ENCODE results near the gene GALP. TPM values are rescaled to one million over a fixed set of nuclear protein-coding genes. Genes with fewer than 3 reads are reported as not detected.
A peak's percentile ranks its signal among the peaks of the same experiment; 100 is the strongest.

GALP gene
- total and polyA plus RNA-seq, 5 donors = not detected

- intact Hi-C loops (cut with DNase I) = loop anchor here in 1 of 4 donors (2.0 kb wide), 1 partner anchor 19 kb away; the partner anchor contains the start of gene ZNF787
- peak overlapping the region; percentile 59 for H3K27ac ChIP-seq (ENCODE audit: low read length)
- DNase-seq = no peak
- no peaks in the 10 kb centered on the region for H3K9me3 ChIP-seq (ENCODE audit: control insufficient read depth, low read length)
- H3K4me1 ChIP-seq (ENCODE audit: control insufficient read depth, insufficient read depth, low read length) = peaks cover 3% of the 10 kb centered on the region
- WGBS = 24% methylated on average over 22 of the region's 22 CpGs
- ATAC-seq = no peak
- H3K27me3 ChIP-seq (ENCODE audit: control insufficient read depth, insufficient read depth) = no peaks in the 10 kb centered on the region
- peak overlapping the region; percentile 56 for H3K4me3 ChIP-seq (ENCODE audit: low read length)
Measured at GRCh38 chr19:56139847-56140582, 35.8 kb upstream of the GALP start.

GRCh38 chr19:56140583-56141416 is 35.0 kb upstream of the GALP start, which contains the start of gene ZNF444:
ZNF444 (plus strand) TSS chr19:56141287; CDS start chr19:56146912, 5,625 bp downstream.
- DNase-seq = peak; percentile 98 to 99 (median 99)
- intact Hi-C loops (cut with DNase I) = loop anchor here in 1 of 4 donors (2.0 kb wide), 1 partner anchor 20 kb away; the partner anchor contains the start of gene ZNF787
- Histone ChIP-seq H3K4me1 (ENCODE audit: control insufficient read depth, insufficient read depth, low read length) (peaks cover 3% of the 10 kb centered on the region), H3K4me3 (ENCODE audit: low read length) (peak within 1 kb of the TSS; percentile 56), H3K9me3 (ENCODE audit: control insufficient read depth, low read length) (no peaks in the 10 kb centered on the region), H3K27ac (ENCODE audit: low read length) (peak within 1 kb of the TSS; percentile 59), H3K27me3 (ENCODE audit: control insufficient read depth, insufficient read depth) (no peaks in the 10 kb centered on the region)
- under 1% methylated on average over 56 of the region's 56 CpGs for WGBS
- peak; percentile 95 for ATAC-seq

DNA sequence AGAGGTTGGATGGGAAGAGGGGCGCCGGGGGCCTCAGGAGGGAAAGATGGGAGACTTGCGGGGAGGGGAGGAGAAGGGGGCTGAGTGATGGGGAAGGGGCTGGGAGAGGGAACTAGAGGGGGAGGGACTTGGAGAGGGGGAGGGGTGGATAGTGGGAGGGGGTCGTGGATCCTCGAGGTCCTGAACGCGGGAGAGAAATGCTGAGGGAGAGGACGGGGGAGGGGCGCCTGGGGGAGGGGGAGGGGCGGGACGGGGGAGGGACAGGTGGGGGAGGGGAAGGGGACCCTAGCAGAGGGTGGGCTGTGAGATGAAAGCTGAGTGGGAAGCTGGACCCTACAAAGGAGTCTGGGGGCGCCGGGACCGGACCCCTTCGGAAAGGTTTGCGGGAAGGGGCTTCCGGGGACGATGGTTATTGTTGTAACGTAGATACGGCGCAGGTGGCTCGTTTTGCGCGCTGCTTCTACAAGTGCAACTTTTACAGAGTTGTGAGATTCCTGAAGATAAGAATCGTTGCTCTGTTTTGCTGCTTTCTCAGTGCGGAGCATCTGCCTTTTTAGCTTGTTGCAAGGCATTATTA is 34.3 kb upstream of the GALP start:
- peak in 1 of 2 donors; percentile 2 for ATAC-seq
- intact Hi-C loops (cut with DNase I) = loop anchor here in 1 of 4 donors (2.0 kb wide), 1 partner anchor 21 kb away; the partner anchor contains the start of gene ZNF787
- peak in 1 of 3 donors; percentile 69 for DNase-seq
- 2% methylated on average over 26 of the region's 26 CpGs for WGBS
- Histone ChIP-seq H3K4me3 (ENCODE audit: low read length) (peak overlapping the region; percentile 56), H3K9me3 (ENCODE audit: control insufficient read depth, low read length) (no peaks in the 10 kb centered on the region), H3K4me1 (ENCODE audit: control insufficient read depth, insufficient read depth, low read length) (peaks cover 3% of the 10 kb centered on the region), H3K27me3 (ENCODE audit: control insufficient read depth, insufficient read depth) (no peaks in the 10 kb centered on the region), H3K27ac (ENCODE audit: low read length) (no peak overlapping the region)

DNA sequence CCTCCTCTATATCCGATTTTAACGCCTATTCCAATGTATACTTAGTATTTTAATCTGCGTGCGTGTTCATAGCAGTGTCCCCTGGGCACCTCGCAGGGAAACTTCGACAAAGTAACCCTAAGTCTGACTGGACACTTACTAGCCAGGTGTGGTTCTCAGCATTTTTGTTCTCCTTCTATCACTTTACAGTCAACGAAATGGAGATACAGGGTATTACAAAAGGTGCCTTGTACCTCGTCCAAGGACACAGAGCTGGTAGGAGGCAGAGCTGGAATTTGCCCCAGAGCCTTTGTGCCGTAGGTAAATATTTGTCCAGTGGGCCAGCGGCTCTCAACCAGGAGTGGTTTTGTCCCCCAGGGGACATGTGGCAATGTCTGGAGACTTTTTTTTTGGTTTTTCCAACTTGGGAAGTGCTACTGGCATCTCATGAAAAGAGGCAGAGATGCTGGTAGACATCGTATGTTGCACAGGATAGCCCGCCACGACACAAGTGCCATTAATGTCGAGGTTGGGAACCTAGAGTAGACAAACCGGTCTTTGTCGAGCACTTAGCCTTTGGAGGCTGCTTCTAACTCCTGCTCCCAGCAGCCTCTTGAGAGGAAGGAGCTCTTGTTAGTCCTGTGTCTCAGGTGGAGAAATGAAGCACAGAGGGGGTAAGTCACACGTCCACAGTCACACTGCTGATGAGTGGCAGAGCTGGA is 33.6 kb upstream of the GALP start:
- Histone ChIP-seq H3K27ac (ENCODE audit: low read length) (no peak overlapping the region), H3K27me3 (ENCODE audit: control insufficient read depth, insufficient read depth) (no peaks in the 10 kb centered on the region), H3K9me3 (ENCODE audit: control insufficient read depth, low read length) (no peaks in the 10 kb centered on the region), H3K4me3 (ENCODE audit: low read length) (peak overlapping the region; percentile 56), H3K4me1 (ENCODE audit: control insufficient read depth, insufficient read depth, low read length) (peaks cover 3% of the 10 kb centered on the region)
- no peak for DNase-seq
- intact Hi-C loops (cut with DNase I) = no loop called here
- no peak for ATAC-seq
- 63% methylated on average over 17 of the region's 17 CpGs for WGBS

DNA sequence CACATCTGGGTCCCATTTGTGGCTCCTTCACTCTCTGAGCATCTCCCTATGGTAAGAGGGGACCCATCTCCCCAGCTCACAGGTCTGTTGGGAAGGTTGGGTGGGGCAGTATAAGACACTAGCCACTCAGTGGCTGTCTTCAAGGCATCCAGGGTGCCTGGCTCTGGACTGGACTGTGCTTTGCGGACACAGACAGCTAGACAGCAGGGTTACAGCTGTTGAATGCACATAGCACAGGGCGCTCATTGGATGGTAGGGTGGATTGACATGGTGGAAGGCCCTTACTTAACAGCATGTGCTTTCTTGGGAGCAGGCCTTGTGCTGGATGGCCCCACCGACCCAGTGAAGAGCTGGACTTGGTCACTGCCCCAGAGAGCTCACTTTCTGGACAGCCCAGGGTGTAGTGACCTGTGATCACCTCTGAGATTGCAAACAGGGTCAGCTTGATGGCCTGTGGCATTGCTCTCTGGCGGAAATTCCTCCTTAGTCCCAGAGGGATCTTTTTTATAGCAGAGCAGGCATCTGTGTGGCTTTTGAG is 32.8 kb upstream of the GALP start:
- DNase-seq (no peak), ATAC-seq (no peak)
- no peaks in the 10 kb centered on the region for H3K27me3 ChIP-seq (ENCODE audit: control insufficient read depth, insufficient read depth)
- H3K4me3 ChIP-seq (ENCODE audit: low read length) = no peak overlapping the region
- 76% methylated on average over 4 of the region's 4 CpGs for WGBS
- peaks cover 3% of the 10 kb centered on the region for H3K4me1 ChIP-seq (ENCODE audit: control insufficient read depth, insufficient read depth, low read length)
- no peak overlapping the region for H3K27ac ChIP-seq (ENCODE audit: low read length)
- intact Hi-C loops (cut with DNase I) = no loop called here
- H3K9me3 ChIP-seq (ENCODE audit: control insufficient read depth, low read length) = no peaks in the 10 kb centered on the region

DNA sequence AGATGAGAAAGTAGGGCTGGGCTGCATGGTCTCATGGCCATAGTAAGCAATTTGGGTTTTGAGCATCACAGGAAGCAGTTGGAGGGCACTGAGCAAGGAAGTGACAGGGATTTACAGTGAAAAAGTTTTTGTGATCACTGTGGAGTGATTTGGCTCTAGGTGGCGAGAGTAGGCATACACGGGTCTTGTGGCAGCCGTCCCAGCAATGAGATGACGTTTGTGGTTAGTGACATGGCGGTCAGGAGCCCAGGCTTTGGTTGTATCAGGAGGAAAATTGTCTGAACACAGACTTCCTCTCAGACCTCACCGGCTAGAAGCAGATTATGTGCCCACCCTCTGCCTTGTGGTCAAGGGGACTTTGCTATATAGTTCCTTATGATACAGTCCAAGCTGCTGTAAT is 31.4 kb upstream of the GALP start:
- H3K27me3 ChIP-seq (ENCODE audit: control insufficient read depth, insufficient read depth) = no peaks in the 10 kb centered on the region
- H3K9me3 ChIP-seq (ENCODE audit: control insufficient read depth, low read length) = no peaks in the 10 kb centered on the region
- no peak overlapping the region for H3K4me3 ChIP-seq (ENCODE audit: low read length)
- ATAC-seq = no peak
- no peak for DNase-seq
- WGBS = 60% methylated on average over 6 of the region's 6 CpGs
- H3K27ac ChIP-seq (ENCODE audit: low read length) = no peak overlapping the region
- intact Hi-C loops (cut with DNase I) = no loop called here
- H3K4me1 ChIP-seq (ENCODE audit: control insufficient read depth, insufficient read depth, low read length) = peaks cover 3% of the 10 kb centered on the region

GRCh38 chr19:56144831-56145230 is 31.0 kb upstream of the GALP start:
- ATAC-seq (no peak), DNase-seq (no peak)
- H3K27me3 ChIP-seq (ENCODE audit: control insufficient read depth, insufficient read depth) = no peaks in the 10 kb centered on the region
- no peak overlapping the region for H3K27ac ChIP-seq (ENCODE audit: low read length)
- H3K9me3 ChIP-seq (ENCODE audit: control insufficient read depth, low read length) = no peaks in the 10 kb centered on the region
- peaks cover 4% of the 10 kb centered on the region for H3K4me1 ChIP-seq (ENCODE audit: control insufficient read depth, insufficient read depth, low read length)
- intact Hi-C loops (cut with DNase I) = no loop called here
- WGBS = 87% methylated on average over 12 of the region's 12 CpGs
- H3K4me3 ChIP-seq (ENCODE audit: low read length) = no peak overlapping the region

DNA sequence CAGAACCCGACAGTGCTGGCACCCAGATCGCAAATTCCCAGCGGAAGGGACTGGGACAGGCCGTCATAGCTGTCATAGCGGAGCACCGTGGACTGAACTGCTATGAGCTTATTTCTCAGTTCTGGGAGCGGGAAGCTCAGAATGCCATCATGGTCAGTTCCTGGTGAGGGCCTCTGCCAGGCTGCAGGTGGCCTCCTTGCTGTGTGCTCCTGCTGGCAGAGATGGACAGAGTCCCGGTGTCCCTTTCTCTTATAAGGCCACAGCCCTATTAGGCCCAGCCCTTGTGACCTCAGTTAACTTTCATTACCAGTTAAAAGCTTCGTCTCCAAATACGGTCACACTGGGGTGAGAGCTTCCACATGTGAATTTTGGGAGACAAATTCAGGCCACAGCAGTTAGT is 30.1 kb upstream of the GALP start:
- intact Hi-C loops (cut with DNase I) = no loop called here
- H3K4me3 ChIP-seq (ENCODE audit: low read length) = no peak overlapping the region
- ATAC-seq (no peak), DNase-seq (no peak)
- 92% methylated on average over 10 of the region's 10 CpGs for WGBS
- no peak overlapping the region for H3K27ac ChIP-seq (ENCODE audit: low read length)
- peaks cover 3% of the 10 kb centered on the region for H3K4me1 ChIP-seq (ENCODE audit: control insufficient read depth, insufficient read depth, low read length)
- H3K27me3 ChIP-seq (ENCODE audit: control insufficient read depth, insufficient read depth) = no peaks in the 10 kb centered on the region
- no peaks in the 10 kb centered on the region for H3K9me3 ChIP-seq (ENCODE audit: control insufficient read depth, low read length)

GRCh38 chr19:56146904-56147303 is 28.9 kb upstream of the GALP start:
- H3K9me3 ChIP-seq (ENCODE audit: control insufficient read depth, low read length) = no peaks in the 10 kb centered on the region
- H3K4me3 ChIP-seq (ENCODE audit: low read length) = no peak overlapping the region
- H3K4me1 ChIP-seq (ENCODE audit: control insufficient read depth, insufficient read depth, low read length) = peaks cover 3% of the 10 kb centered on the region
- intact Hi-C loops (cut with DNase I) = no loop called here
- ATAC-seq = no peak
- no peaks in the 10 kb centered on the region for H3K27me3 ChIP-seq (ENCODE audit: control insufficient read depth, insufficient read depth)
- DNase-seq = peak in 1 of 3 donors; percentile 56
- H3K27ac ChIP-seq (ENCODE audit: low read length) = no peak overlapping the region
- WGBS = 97% methylated on average over 31 of the region's 31 CpGs

GRCh38 chr19:56147307-56147706 is 28.5 kb upstream of the GALP start:
- H3K27ac ChIP-seq (ENCODE audit: low read length) = no peak overlapping the region
- no peak for ATAC-seq
- H3K4me3 ChIP-seq (ENCODE audit: low read length) = no peak overlapping the region
- peak in 1 of 3 donors; percentile 59 for DNase-seq
- no peaks in the 10 kb centered on the region for H3K9me3 ChIP-seq (ENCODE audit: control insufficient read depth, low read length)
- 87% methylated on average over 22 of the region's 22 CpGs for WGBS
- H3K27me3 ChIP-seq (ENCODE audit: control insufficient read depth, insufficient read depth) = no peaks in the 10 kb centered on the region
- intact Hi-C loops (cut with DNase I) = no loop called here
- peaks cover 3% of the 10 kb centered on the region for H3K4me1 ChIP-seq (ENCODE audit: control insufficient read depth, insufficient read depth, low read length)

Measured in right cardiac atrium (tissue), 5 donors.